ENCODE measurements around the gene TGFB2. TPM values are rescaled to one million over a fixed set of nuclear protein-coding genes. Genes with fewer than 3 reads are reported as not detected.

Gene TGFB2
- polyA plus RNA-seq, 3 donors: 13.6 to 16.4 (median 15.1) TPM

GRCh38 chr1:218330043-218330623, 15.0 kb upstream of the TGFB2 start:
- no peak for DNase-seq (ENCODE audit: low read depth in 3 of 3, low spot score in 2 of 3)

GRCh38 chr1:218332416-218332815, 12.7 kb upstream of the TGFB2 start:
- no peak for DNase-seq (ENCODE audit: low read depth in 3 of 3, low spot score in 2 of 3)

- DNase-seq (ENCODE audit: low read depth in 3 of 3, low spot score in 2 of 3): no peak
Measured at GRCh38 chr1:218336328-218336727, 8.8 kb upstream of the TGFB2 start.

- DNase-seq (ENCODE audit: low read depth in 3 of 3, low spot score in 2 of 3): no peak
Measured at GRCh38 chr1:218339267-218339831, 5.8 kb upstream of the TGFB2 start.

- no peak for DNase-seq (ENCODE audit: low read depth in 3 of 3, low spot score in 2 of 3)
Measured at GRCh38 chr1:218341325-218341724, 3.8 kb upstream of the TGFB2 start.

DNA sequence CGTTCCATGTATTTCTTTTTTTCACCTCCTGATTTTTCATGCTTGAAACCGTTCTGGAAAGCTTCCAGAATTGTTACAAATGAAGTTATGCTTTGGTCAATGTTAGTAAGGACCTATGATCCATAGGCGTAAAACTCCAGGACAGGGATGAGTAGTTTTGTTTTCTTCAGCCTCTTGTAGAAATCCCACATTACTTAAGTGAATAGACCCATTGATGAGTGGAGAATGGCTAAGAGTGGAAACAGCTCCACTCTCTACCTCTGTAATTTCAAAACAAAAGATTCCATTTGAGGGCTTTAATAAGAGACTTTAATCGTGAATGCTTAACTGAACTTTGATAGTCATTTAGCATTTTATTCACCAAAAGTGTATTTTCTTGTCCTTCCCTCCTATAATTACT, 3.0 kb upstream of the TGFB2 start:
- no peak for DNase-seq (ENCODE audit: low read depth in 3 of 3, low spot score in 2 of 3)

GRCh38 chr1:218345673-218346390, 696 bp downstream of the TGFB2 start:
- DNase-seq (ENCODE audit: low read depth in 3 of 3, low spot score in 2 of 3): no peak

- DNase-seq (ENCODE audit: low read depth in 3 of 3, low spot score in 2 of 3): no peak
Measured at GRCh38 chr1:218346391-218347204, 1.5 kb downstream of the TGFB2 start.

DNA sequence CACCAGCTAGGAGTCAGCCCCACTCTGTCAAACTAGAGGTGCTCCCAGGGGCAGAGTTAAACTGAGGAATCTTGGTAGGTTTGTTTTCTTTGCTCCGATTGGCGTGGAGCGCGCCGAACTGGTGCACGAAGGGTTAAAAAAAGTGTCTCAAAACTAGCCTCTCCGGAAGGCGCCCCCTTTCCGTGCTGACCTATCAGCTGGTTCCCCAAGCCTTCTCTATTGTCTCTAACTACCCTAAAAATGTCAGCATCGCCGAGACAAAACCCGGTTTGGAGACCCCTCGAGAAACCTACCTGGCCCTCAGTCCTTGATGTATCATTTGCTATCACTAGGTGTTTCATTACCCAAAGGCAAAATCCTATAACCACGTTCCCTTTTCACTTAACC, 2.2 kb downstream of the TGFB2 start:
- no peak for DNase-seq (ENCODE audit: low read depth in 3 of 3, low spot score in 2 of 3)

DNA sequence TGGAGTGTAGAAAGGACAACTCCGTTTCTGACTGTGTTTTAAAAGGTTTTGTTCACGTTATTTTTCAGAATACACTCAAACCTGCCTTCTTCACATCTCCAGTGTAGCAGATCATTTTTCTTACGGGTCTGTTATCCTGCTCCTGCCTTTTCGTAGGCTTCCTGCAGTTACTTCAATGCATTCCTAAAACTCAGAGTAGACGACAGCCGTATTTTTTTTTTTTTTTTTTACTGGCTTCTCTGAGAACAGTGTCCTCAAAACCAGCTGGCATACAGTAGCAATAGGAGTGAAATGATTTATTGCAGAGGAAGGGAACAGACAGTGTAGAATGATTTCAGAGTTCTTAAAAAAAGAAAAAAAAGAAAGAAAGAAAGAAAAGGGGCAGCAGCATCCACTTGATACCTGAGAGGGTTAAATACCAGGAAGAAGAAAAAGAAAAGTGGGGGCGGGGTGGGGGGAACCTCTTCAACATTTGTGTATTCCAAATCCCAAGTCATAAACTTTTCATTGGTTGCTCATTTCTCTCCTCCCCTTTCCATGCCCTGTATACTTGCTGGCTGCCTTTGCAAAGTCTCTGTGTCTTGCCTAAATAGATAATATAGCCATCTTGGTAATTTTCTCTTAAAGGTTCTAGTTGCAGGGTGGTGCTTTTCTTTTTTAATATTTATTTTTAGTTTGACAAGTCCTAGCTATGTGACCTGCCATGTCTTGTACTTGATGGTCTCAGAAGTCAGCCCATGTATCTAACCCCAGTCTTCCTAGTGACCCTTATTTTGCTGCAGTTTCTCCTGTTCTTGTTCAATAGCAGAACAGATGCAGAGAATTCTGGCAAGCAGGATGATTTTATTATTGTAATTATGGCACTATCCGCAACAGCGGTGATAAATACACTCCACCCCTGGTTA, 2.8 kb downstream of the TGFB2 start:
- DNase-seq (ENCODE audit: low read depth in 3 of 3, low spot score in 2 of 3): no peak

GRCh38 chr1:218348628-218349071, 3.5 kb downstream of the TGFB2 start:
- DNase-seq (ENCODE audit: low read depth in 3 of 3, low spot score in 2 of 3): no peak

- DNase-seq (ENCODE audit: low read depth in 3 of 3, low spot score in 2 of 3): no peak
Measured at GRCh38 chr1:218349348-218350034, 4.4 kb downstream of the TGFB2 start.

- no peak for DNase-seq (ENCODE audit: low read depth in 3 of 3, low spot score in 2 of 3)
Measured at GRCh38 chr1:218350035-218350525, 4.9 kb downstream of the TGFB2 start.

GRCh38 chr1:218350801-218351266, 5.7 kb downstream of the TGFB2 start:
- DNase-seq (ENCODE audit: low read depth in 3 of 3, low spot score in 2 of 3): no peak

DNA sequence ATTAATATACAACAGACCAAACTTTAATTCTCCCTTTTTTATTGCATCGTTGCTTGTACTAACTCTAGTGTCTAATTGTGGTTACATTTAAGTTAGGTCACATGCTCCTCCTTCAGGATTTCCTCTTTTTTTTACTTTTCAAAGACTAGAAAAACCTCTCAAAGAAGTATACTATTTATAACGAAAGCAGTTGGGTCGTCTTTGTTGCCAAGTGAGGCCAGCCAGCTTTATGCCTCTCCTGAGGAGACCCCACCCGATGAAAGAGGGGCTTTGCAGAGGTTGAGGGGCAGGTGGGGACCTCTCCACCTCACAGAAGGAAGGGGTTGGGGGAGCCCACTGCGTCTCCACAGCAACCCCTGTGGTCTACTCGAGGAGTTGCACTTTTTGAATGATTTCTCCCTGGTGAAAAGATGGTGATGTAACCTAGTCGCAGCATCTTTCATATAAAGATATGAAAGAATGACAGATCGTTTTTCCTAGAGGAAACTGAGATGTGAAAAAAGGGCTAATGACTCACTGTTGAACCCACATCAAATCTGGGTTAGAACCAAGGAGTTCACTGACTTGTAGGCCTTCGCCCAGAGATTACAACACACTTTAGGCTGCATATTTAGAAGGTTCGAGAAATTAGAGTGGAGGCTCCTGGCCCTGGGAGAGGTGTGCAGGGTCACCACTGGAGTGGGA, 6.4 kb downstream of the TGFB2 start:
- no peak for DNase-seq (ENCODE audit: low read depth in 3 of 3, low spot score in 2 of 3)

DNA sequence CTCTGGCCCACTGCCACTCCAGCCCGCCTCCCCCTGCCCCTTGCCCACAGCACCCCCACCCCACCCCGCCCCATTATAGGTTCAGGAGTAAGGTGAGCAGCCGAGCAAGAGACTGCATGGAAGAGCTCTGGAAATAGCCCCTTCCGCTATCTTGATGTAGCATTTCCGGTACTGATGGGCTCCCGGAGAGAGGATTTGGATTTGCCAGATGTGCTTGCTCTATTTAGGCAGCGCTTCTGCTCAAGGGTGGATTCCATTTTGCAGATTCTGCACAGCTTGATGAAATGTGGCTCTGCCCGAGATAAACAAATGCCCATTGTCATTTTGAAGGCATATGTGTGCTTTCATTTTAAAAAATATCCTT, 6.9 kb downstream of the TGFB2 start:
- DNase-seq (ENCODE audit: low read depth in 3 of 3, low spot score in 2 of 3): no peak

GRCh38 chr1:218353656-218354055, 8.5 kb downstream of the TGFB2 start:
- DNase-seq (ENCODE audit: low read depth in 3 of 3, low spot score in 2 of 3): no peak

DNA sequence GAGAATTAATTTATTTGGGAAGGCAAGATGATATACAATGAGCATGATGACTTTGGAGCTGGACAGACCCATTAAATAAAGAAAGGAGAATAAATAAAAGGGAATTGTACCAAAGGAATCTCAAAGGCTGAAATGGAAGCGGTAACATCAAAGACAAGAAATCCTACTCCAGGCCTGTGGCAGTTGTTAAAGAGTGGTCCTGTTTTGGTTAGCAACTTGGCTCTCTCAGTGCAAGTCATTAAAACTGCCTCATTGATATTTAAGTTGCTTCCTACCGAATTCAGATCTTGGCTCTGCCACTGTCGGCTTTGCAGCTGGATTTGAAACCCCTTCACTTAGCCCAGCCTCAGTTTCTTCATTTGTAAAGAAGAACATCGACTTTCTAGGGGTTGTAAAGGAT, 10.1 kb downstream of the TGFB2 start:
- DNase-seq (ENCODE audit: low read depth in 3 of 3, low spot score in 2 of 3): no peak

All from right renal cortex interstitium (tissue), 3 donors.